Measurements from ENCODE around the gene SRPK1.

GRCh38 chr6:35894776-35895175 is 26.1 kb downstream of the SRPK1 start:
- TF ChIP-seq CTCF (IDR thresholded peaks at IDR 0.05; ENCODE audit: insufficient read depth, low read length) (no peak), POLR2AphosphoS5 (IDR thresholded peaks at IDR 0.05; ENCODE audit: low read depth) (no peak), REST (IDR thresholded peaks at IDR 0.05; ENCODE audit: insufficient replicate concordance, low read depth) (no peak), SPI1 (IDR thresholded peaks at IDR 0.05; ENCODE audit: borderline replicate concordance, low read depth) (no peak), GABPA (IDR thresholded peaks at IDR 0.05; ENCODE audit: low read depth) (no peak)
